Prostate gland (tissue), 2 donors: Measurements from ENCODE around the gene IL20RB. TPM values are rescaled to one million over a fixed set of nuclear protein-coding genes. Genes with fewer than 3 reads are reported as not detected.

ENCODE experiments used
- DNase-seq: peaks from one replicate; pipeline ENCODE4 v3.0.0-alpha.2; 2019; ENCODE audit warnings: low spot score
- H3K27ac ChIP-seq, 2 donors: fragments of 200-600 bp; sonication (generic); 2 replicates each; pipeline ENCODE4 v1.5.1; 2017 to 2019
- H3K27me3 ChIP-seq: fragments of 200-600 bp; sonication (generic); replicated peaks from 2 replicates; pipeline ENCODE4 v1.5.1; 2019; ENCODE audit not compliant: insufficient read depth
- H3K36me3 ChIP-seq, 2 donors: fragments of 200-600 bp; sonication (generic); 1 replicate in 1 of 2; 2 replicates in 1 of 2; pipeline versions ENCODE4 v1.5.1 to v1.8.1; 2017 to 2019
- H3K4me1 ChIP-seq: fragments of 200-600 bp; sonication (generic); replicated peaks from 2 replicates; pipeline ENCODE4 v1.5.1; 2019
- H3K4me3 ChIP-seq, 2 donors: fragments of 200-600 bp; sonication (generic); 2 replicates each; pipeline ENCODE4 v1.5.1; 2017 to 2019
- H3K9me3 ChIP-seq: fragments of 200-600 bp; sonication (generic); 2 replicates; pipeline ENCODE4 v1.5.1; 2017
- CTCF ChIP-seq, 4 experiments: fragments of 200-600 bp in 2 of 4; fragments of 450-650 bp in 2 of 4; sonication (generic) in 2 of 4; IDR thresholded peaks; 1 replicate in 3 of 4; 2 replicates in 1 of 4; pipeline ENCODE4 v1.5.1; 2016 to 2019; ENCODE audit warnings: antibody characterized with exemption in 4 of 4, mild to moderate bottlenecking in 2 of 4, moderate library complexity in 2 of 4
- POLR2A ChIP-seq: fragments of 450-650 bp; IDR thresholded peaks from one replicate; pipeline ENCODE4 v1.6.1; 2016; ENCODE audit warnings: antibody characterized with exemption, mild to moderate bottlenecking
- POLR2AphosphoS5 ChIP-seq: sonication (generic); formaldehyde crosslinking; IDR thresholded peaks from one replicate; pipeline ENCODE4 v1.6.1; 2017; ENCODE audit warnings: antibody characterized with exemption
- WGBS: methylation state at CpG from one replicate; pipeline ENCODE4 v1.1.5; 2018; 5-methylcytosine and 5-hydroxymethylcytosine counted together
- intact Hi-C: fragments of 100-400 bp; cut with DNase I; formaldehyde crosslinking; loops from one replicate; pipeline ENCODE4 v1.14.2; 2022
- total RNA-seq, 2 donors: library from RNA; depleted of rRNA; stranded (reverse); fragments of >200 nt; gene quantifications; one replicate each; pipeline ENCODE4 v1.1.0, GENCODE V29; 2016

Gene IL20RB
- total RNA-seq, 2 donors from 2014 or later: 0.14 to 2.5 TPM

- H3K36me3 ChIP-seq: no peaks in the 10 kb centered on the region
- H3K9me3 ChIP-seq: no peaks in the 10 kb centered on the region
- intact Hi-C loops: no loop called here
- WGBS: 79% methylated on average over 4 of the region's 4 CpGs
- DNase-seq: no peak
- no peak overlapping the region for H3K4me3 ChIP-seq
- no peak overlapping the region for H3K27ac ChIP-seq
- no peak for TF ChIP-seq POLR2AphosphoS5
- TF ChIP-seq POLR2A: no peak
- no peak for TF ChIP-seq CTCF (IDR thresholded peaks at IDR 0.05)
- H3K27me3 ChIP-seq: no peaks in the 10 kb centered on the region
- H3K4me1 ChIP-seq: no peaks in the 10 kb centered on the region
Observed at GRCh38 chr3:136954980-136955780, 2.6 kb upstream of the IL20RB start.

- no peak for TF ChIP-seq POLR2AphosphoS5
- TF ChIP-seq POLR2A: no peak
- TF ChIP-seq CTCF (IDR thresholded peaks at IDR 0.05): no peak
- Histone ChIP-seq H3K4me3 (no peak overlapping the region), H3K27ac (no peak overlapping the region), H3K9me3 (no peaks in the 10 kb centered on the region), H3K27me3 (no peaks in the 10 kb centered on the region), H3K4me1 (no peaks in the 10 kb centered on the region), H3K36me3 (no peaks in the 10 kb centered on the region)
- 81% methylated on average over 2 of the region's 2 CpGs for WGBS
- no peak for DNase-seq
- intact Hi-C loops: no loop called here
Observed at GRCh38 chr3:136955813-136956212, 2.0 kb upstream of the IL20RB start.

GRCh38 chr3:136956971-136957370, 812 bp upstream of the IL20RB start:
- intact Hi-C loops: no loop called here
- no peak overlapping the region for H3K27ac ChIP-seq

GRCh38 chr3:136958939-136959338, 1.2 kb downstream of the IL20RB start:
- WGBS: 44% methylated on average over 2 of the region's 2 CpGs
- H3K4me3 ChIP-seq: no peak overlapping the region
- H3K27me3 ChIP-seq: no peaks in the 10 kb centered on the region
- no peak for DNase-seq
- H3K9me3 ChIP-seq: no peaks in the 10 kb centered on the region
- no peak overlapping the region for H3K27ac ChIP-seq
- H3K4me1 ChIP-seq: no peaks in the 10 kb centered on the region
- TF ChIP-seq POLR2A: no peak
- no peak for TF ChIP-seq POLR2AphosphoS5
- no peak for TF ChIP-seq CTCF (IDR thresholded peaks at IDR 0.05)
- H3K36me3 ChIP-seq: no peaks in the 10 kb centered on the region
- intact Hi-C loops: no loop called here

More at GRCh38 chr3:136956971-136957370, 812 bp upstream of the IL20RB start:
- no peak for DNase-seq
- no peaks in the 10 kb centered on the region for H3K36me3 ChIP-seq
- no peak overlapping the region for H3K4me3 ChIP-seq
- WGBS: 99% methylated on average over 2 of the region's 2 CpGs
- no peaks in the 10 kb centered on the region for H3K4me1 ChIP-seq
- TF ChIP-seq POLR2A (no peak), CTCF (IDR thresholded peaks at IDR 0.05) (no peak), POLR2AphosphoS5 (no peak)
- no peaks in the 10 kb centered on the region for H3K27me3 ChIP-seq
- H3K9me3 ChIP-seq: no peaks in the 10 kb centered on the region

- no peaks in the 10 kb centered on the region for H3K4me1 ChIP-seq
- no peaks in the 10 kb centered on the region for H3K9me3 ChIP-seq
- TF ChIP-seq POLR2A: no peak
- TF ChIP-seq POLR2AphosphoS5: no peak
- TF ChIP-seq CTCF (IDR thresholded peaks at IDR 0.05): no peak
- 95% methylated on average over 6 of the region's 6 CpGs for WGBS
- no peak for DNase-seq
- intact Hi-C loops: no loop called here
- H3K27me3 ChIP-seq: no peaks in the 10 kb centered on the region
- H3K36me3 ChIP-seq: no peaks in the 10 kb centered on the region
- H3K27ac ChIP-seq: no peak overlapping the region
- no peak overlapping the region for H3K4me3 ChIP-seq
Observed at GRCh38 chr3:136959599-136959998, 1.8 kb downstream of the IL20RB start.
